HUES64 (cell line): ENCODE results near the gene COX7A2.

Experiments
- H3K27ac ChIP-seq: 2 replicates; pipeline ENCODE4 v1.7.0; 2013; ENCODE audit warnings: low read depth, low read length, inconsistent platforms
- H3K27me3 ChIP-seq: 2 replicates; pipeline ENCODE4 v1.6.1; 2013; ENCODE audit warnings: mild to moderate bottlenecking, low read length; ENCODE audit not compliant: insufficient read depth
- H3K36me3 ChIP-seq: 2 replicates; pipeline ENCODE4 v1.6.1; 2013; ENCODE audit warnings: mild to moderate bottlenecking, low read length; ENCODE audit not compliant: insufficient read depth
- H3K4me1 ChIP-seq: 2 replicates; pipeline ENCODE4 v1.6.1; 2013; ENCODE audit warnings: mild to moderate bottlenecking, low read length, moderate library complexity; ENCODE audit not compliant: insufficient read depth
- H3K4me3 ChIP-seq: 2 replicates; pipeline ENCODE4 v1.5.1; 2013; ENCODE audit warnings: mild to moderate bottlenecking, low read length, moderate library complexity
- H3K9ac ChIP-seq: 2 replicates; pipeline ENCODE4 v1.6.1; 2013; ENCODE audit warnings: mild to moderate bottlenecking, low read depth, low read length
- H3K9me3 ChIP-seq: 2 replicates; pipeline ENCODE4 v1.6.1; 2013; ENCODE audit warnings: low read depth, low read length; ENCODE audit not compliant: insufficient read depth
- WGBS: fragments of 150-250, 120-280 bp; methylation state at CpG from one replicate; pipeline ENCODE4 v1.1.7; 2013; ENCODE audit warnings: missing lambda C conversion rate; 5-methylcytosine and 5-hydroxymethylcytosine counted together

COX7A2 gene

GRCh38 chr6:75188221-75188925 is 55.2 kb downstream of the COX7A2 start:
- 86% methylated on average over 2 of the region's 3 CpGs for WGBS
- Histone ChIP-seq H3K4me3 (no peak overlapping the region), H3K4me1 (no peaks in the 10 kb centered on the region), H3K9ac (no peak overlapping the region), H3K27me3 (no peaks in the 10 kb centered on the region), H3K9me3 (peaks cover 2% of the 10 kb centered on the region; the same call in 1 of the 2 replicates), H3K27ac (no peak overlapping the region), H3K36me3 (no peaks in the 10 kb centered on the region; the same call in 1 of the 2 replicates)
